ENCODE data around the gene TMEFF2. TPM values are rescaled to one million over a fixed set of nuclear protein-coding genes. Genes with fewer than 3 reads are reported as not detected.
A peak's percentile ranks its signal among the peaks of the same experiment; 100 is the strongest.

Gene TMEFF2
- total RNA-seq, 1 donor, result 9.4 TPM

GRCh38 chr2:192030856-192031255, 163.9 kb downstream of the TMEFF2 start:
- DNase-seq (ENCODE audit: low read depth), result no peak
- no peak for TF ChIP-seq CTCF (IDR thresholded peaks at IDR 0.05; ENCODE audit: insufficient read depth, low read length)
- no peak overlapping the region for H3K4me3 ChIP-seq (ENCODE audit: low read depth, low read length)

GRCh38 chr2:192030289-192030688, 164.4 kb downstream of the TMEFF2 start:
- DNase-seq (ENCODE audit: low read depth), result peak; percentile 21
- no peak for TF ChIP-seq CTCF (IDR thresholded peaks at IDR 0.05; ENCODE audit: insufficient read depth, low read length)
- no peak overlapping the region for H3K4me3 ChIP-seq (ENCODE audit: low read depth, low read length)

GRCh38 chr2:192029089-192029488, 165.6 kb downstream of the TMEFF2 start:
- peak; percentile 8 for TF ChIP-seq CTCF (IDR thresholded peaks at IDR 0.05; ENCODE audit: insufficient read depth, low read length)
- H3K4me3 ChIP-seq (ENCODE audit: low read depth, low read length), result no peak overlapping the region
- no peak for DNase-seq (ENCODE audit: low read depth)

- no peak for TF ChIP-seq CTCF (IDR thresholded peaks at IDR 0.05; ENCODE audit: insufficient read depth, low read length)
- no peak overlapping the region for H3K4me3 ChIP-seq (ENCODE audit: low read depth, low read length)
- no peak for DNase-seq (ENCODE audit: low read depth)
Observed at GRCh38 chr2:192026825-192027120, 168.0 kb downstream of the TMEFF2 start.

- H3K4me3 ChIP-seq (ENCODE audit: low read depth, low read length), result no peak overlapping the region
- no peak for TF ChIP-seq CTCF (IDR thresholded peaks at IDR 0.05; ENCODE audit: insufficient read depth, low read length)
- DNase-seq (ENCODE audit: low read depth), result no peak
Observed at GRCh38 chr2:192026059-192026824, 168.5 kb downstream of the TMEFF2 start.

GRCh38 chr2:192025637-192026036, 169.1 kb downstream of the TMEFF2 start:
- TF ChIP-seq CTCF (IDR thresholded peaks at IDR 0.05; ENCODE audit: insufficient read depth, low read length), result no peak
- no peak for DNase-seq (ENCODE audit: low read depth)

GRCh38 chr2:192023006-192023405, 171.7 kb downstream of the TMEFF2 start:
- DNase-seq (ENCODE audit: low read depth), result no peak
- no peak overlapping the region for H3K4me3 ChIP-seq (ENCODE audit: low read depth, low read length)
- TF ChIP-seq CTCF (IDR thresholded peaks at IDR 0.05; ENCODE audit: insufficient read depth, low read length), result no peak

More at GRCh38 chr2:192025637-192026036, 169.1 kb downstream of the TMEFF2 start:
- no peak overlapping the region for H3K4me3 ChIP-seq (ENCODE audit: low read depth, low read length)
